Bronchial epithelial cell (primary cell): Measurements from ENCODE around the gene RSRC1. TPM values are rescaled to one million over a fixed set of nuclear protein-coding genes. Genes with fewer than 3 reads are reported as not detected.
"Not testable (repeated sequence)": the region's sequence is repeated elsewhere in the genome, so short reads cannot be mapped to it uniquely, and the experiment has no call there.

Source experiments
- DNase-seq: peaks from one replicate; pipeline ENCODE4 v3.0.0-alpha.2; 2010; ENCODE audit warnings: low read depth
- FAIRE-seq: peaks from 2 replicates; lab custom pipeline; 2011; peaks lifted over from hg19 to GRCh38; lab: Jason Lieb, UNC
- H3K27me3 ChIP-seq: 2 replicates; pipeline ENCODE4 v1.5.1; 2011; ENCODE audit warnings: low read length; ENCODE audit not compliant: control insufficient read depth, insufficient read depth
- H3K36me3 ChIP-seq: 2 replicates; pipeline ENCODE4 v1.5.1; 2011; ENCODE audit warnings: low read length; ENCODE audit not compliant: control insufficient read depth, insufficient read depth
- H3K4me3 ChIP-seq: 2 replicates; pipeline ENCODE4 v1.5.1; 2011; ENCODE audit warnings: mild to moderate bottlenecking, low read depth, low read length, control low read depth
- CTCF ChIP-seq: IDR thresholded peaks from 2 replicates; pipeline ENCODE4 v1.5.1; 2011; ENCODE audit warnings: mild to moderate bottlenecking, moderate library complexity, low read length, control low read depth, inconsistent platforms; ENCODE audit not compliant: insufficient read depth, severe bottlenecking
- total RNA-seq: library from RNA; depleted of rRNA; stranded (reverse); fragments of >200 nt; gene quantifications from 2 replicates; pipeline ENCODE4 v1.2.1, GENCODE V29; 2014

RSRC1 gene
- total RNA-seq, 1 donor from 2014 or later, result 20.8 TPM

GRCh38 chr3:158330870-158331269, 221.0 kb downstream of the RSRC1 start:
- Histone ChIP-seq H3K27me3 (no peaks in the 10 kb centered on the region), H3K4me3 (no peak overlapping the region), H3K36me3 (no peaks in the 10 kb centered on the region)
- no peak for FAIRE-seq
- peak; percentile 58 for DNase-seq
- no peak for TF ChIP-seq CTCF

GRCh38 chr3:158333736-158334135, 223.8 kb downstream of the RSRC1 start:
- DNase-seq, result no peak
- TF ChIP-seq CTCF, result no peak
- H3K4me3 ChIP-seq, result no peak overlapping the region
- no peaks in the 10 kb centered on the region for H3K27me3 ChIP-seq
- no peak for FAIRE-seq
- H3K36me3 ChIP-seq, result no peaks in the 10 kb centered on the region

- FAIRE-seq, result no peak
- Histone ChIP-seq H3K27me3 (no peaks in the 10 kb centered on the region), H3K36me3 (no peaks in the 10 kb centered on the region), H3K4me3 (no peak overlapping the region)
- DNase-seq, result no peak
- TF ChIP-seq CTCF, result no peak
Observed at GRCh38 chr3:158337110-158337509, 227.2 kb downstream of the RSRC1 start.

- H3K4me3 ChIP-seq, result no peak overlapping the region
- no peak for DNase-seq
- no peaks in the 10 kb centered on the region for H3K36me3 ChIP-seq
- TF ChIP-seq CTCF, result no peak
- no peaks in the 10 kb centered on the region for H3K27me3 ChIP-seq
- no peak for FAIRE-seq
Observed at GRCh38 chr3:158339638-158340037, 229.7 kb downstream of the RSRC1 start.

- not testable (repeated sequence) for H3K27me3 ChIP-seq, FAIRE-seq, H3K4me3 ChIP-seq, H3K36me3 ChIP-seq, DNase-seq
Observed at GRCh38 chr3:158340951-158341350, 231.1 kb downstream of the RSRC1 start.

GRCh38 chr3:158347966-158348365, 238.1 kb downstream of the RSRC1 start:
- Histone ChIP-seq H3K27me3 (no peaks in the 10 kb centered on the region), H3K4me3 (no peak overlapping the region), H3K36me3 (no peaks in the 10 kb centered on the region)
- FAIRE-seq (no peak), DNase-seq (no peak)
- no peak for TF ChIP-seq CTCF
